T-helper 22 cell (primary cell): ENCODE results near the gene SEC14L3.

ENCODE experiments used
- DNase-seq: peaks from one replicate; pipeline ENCODE4 v3.0.0-alpha.2; 2020; ENCODE audit warnings: low read depth

The SEC14L3 gene

DNA sequence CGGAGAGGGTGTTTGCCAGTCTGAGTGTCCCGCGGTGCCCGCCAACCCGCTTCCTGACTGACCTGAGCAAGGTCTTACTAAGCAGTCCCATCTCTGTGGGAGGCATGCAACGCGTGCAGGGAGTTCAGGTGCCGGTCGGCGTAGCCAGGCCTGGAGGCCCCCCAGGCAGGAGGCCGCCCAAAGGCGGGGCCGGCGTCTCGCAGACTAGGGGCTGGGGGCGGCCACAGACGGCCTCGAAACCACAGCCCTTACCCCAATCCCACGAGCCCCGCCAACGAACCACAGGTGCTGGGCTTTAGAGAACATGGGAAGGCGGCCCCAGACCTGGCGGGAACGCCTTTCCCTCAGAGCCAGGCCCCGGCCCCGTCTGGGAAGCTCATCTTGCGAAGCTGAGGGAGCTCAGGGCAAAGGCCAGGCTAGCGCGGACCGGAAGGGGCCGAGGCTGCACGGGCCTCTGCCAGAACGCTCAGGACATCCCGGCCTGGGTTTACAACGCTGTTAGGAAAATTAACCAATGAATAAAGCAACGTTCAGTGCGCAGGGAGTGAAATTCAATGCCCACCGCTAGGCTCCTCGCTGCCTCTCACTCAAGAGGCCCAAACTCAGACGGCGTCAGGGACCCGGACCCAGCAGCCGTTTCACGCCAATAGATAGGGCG is 48.4 kb downstream of the SEC14L3 start:
- DNase-seq: peak; percentile 29

- peak; percentile 37 for DNase-seq
Observed at GRCh38 chr22:30422481-30423300, 49.1 kb downstream of the SEC14L3 start.

DNA sequence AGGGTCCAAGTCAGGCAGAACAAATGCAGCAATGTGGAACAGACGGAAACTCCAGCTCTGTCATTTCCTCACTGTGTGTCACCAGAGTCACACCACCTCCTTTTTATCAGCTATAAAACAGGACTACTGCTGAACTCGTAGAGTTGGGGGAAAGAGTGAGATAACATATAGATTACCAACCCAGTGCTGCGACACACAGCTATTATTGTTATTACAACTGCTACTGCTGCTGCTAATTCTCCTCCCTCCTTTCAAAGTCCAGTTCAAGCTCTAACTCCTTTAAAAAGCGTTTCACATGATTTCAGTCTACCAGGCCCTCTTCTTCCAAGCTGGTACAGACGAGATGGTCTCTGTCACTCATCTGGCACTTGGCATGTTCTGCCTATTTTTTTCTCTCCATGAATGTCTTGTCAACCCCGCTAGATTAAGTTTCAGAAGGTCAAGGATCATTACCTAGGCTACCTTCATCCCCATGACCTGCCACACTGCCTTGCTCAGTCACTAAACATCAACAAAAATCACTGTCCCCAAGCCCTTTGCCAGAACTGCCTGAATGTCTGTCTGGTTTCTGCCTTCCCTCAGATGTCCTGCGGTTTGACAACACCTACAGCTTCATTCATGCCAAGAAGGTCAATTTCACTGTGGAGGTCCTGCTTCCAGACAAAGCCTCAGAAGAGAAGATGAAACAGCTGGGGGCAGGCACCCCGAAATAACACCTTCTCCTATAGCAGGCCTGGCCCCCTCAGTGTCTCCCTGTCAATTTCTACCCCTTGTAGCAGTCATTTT is 49.9 kb downstream of the SEC14L3 start:
- DNase-seq: no peak

DNA sequence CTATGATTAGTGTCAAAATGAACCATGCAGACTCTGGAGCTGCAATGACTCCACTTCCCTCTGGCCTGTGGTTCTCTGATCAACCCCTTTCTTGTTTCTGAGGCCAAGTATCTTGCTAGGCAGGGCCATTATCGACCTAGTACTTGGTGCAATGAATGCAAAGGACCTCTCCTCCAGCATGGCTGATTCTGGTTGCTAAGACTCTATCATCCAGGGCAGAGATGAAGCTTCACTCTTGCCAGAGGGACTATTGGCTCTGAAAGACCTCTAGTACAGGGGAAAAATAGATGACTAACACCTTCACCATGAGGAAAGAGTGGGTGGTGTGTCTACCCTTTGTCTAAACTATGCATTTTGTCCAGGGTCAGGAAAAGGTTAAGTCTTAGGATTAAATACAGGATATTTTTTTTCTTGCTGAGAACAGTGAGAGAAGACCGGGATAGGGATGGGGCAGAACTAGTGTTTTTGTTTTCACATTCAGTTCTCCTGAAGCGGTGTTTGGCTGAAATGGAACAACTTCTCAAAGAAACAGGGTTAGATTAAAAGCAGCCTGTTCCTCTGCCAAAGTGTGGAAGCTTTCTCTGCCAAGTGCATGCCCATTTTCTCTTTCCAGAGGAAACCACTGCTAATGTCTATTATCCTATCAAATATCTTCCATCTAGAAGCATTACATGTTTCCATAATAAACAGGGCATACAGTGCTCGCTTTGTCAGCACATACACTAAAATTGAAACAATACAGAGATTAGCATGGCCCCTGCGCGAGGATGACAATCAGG is 51.3 kb downstream of the SEC14L3 start:
- DNase-seq: no peak

DNA sequence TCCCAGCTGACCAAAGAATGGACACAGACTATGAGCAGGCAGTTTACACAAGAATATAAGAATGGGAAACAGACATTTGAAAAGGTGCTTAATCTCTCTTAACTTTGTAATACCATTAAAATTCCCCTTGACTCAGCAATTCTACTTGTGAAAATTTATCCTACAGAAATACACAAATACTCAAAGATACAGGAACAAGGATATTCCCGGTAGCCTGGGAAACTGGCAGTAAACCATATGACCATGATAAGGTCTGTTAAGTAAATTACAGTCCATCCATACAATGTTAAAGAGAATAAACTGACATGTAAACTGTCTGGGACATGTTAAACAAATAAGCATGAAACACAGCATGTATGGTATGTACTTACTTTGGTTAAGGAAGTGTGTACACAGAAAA is 55.0 kb downstream of the SEC14L3 start:
- no peak for DNase-seq

DNA sequence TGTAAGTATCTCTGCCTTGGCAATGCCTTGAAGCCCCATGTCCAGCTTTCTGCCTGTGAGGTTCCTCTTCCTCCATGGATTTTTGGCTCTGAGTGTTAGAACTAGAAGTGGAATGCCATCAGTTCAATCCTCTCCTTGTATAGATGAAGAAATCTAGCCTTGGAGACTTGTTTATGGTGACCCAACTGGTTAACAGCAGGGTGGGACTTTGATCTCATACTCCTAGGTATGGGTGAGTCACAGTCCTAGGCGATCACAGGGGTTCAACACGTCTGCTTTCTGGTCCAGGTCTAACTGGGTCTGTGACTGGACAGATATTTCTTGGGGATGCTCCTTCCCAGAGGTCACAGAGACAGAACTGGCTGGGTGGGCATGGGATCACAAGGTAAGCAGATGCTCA is 55.4 kb downstream of the SEC14L3 start:
- DNase-seq: no peak

DNA sequence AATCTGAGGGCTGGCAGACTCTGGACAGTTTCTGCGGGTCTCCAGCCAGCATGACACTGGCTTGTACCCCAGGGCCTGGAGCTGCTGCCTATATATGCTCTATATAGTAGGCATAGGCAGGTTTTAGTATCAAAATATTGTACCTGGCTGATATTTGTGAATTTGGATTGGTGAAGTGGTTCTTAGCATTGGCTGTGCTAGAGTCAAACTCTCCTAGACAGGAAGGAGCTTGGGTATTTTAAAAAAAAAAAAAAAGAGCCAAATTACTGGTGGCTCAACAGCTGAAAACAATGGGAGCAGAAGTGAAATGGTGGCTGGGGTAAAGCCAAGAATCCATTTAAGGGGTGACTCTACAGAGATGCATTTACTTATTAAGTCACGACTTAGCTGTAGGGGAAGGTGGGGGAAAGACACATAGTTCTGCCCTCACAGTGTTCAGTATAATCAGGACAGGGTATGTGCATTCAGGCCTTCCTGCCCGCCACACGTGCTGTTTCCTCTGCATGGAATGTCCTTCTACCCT is 57.2 kb downstream of the SEC14L3 start:
- no peak for DNase-seq

- no peak for DNase-seq
Observed at GRCh38 chr22:30413745-30414524, 57.9 kb downstream of the SEC14L3 start.

- DNase-seq: no peak
Observed at GRCh38 chr22:30413001-30413400, 58.8 kb downstream of the SEC14L3 start.

- DNase-seq: no peak
Observed at GRCh38 chr22:30411780-30412179, 60.0 kb downstream of the SEC14L3 start.
